ENCODE data around the gene GALNTL6. TPM values are rescaled to one million over a fixed set of nuclear protein-coding genes. Genes with fewer than 3 reads are reported as not detected.

The GALNTL6 gene
- total and polyA plus RNA-seq, 2 of the 4 experiments (the other 2 are of a cell fraction) = under 0.01 TPM; not detected in 1

- Histone ChIP-seq H3K36me3 (ENCODE audit: control insufficient read depth, insufficient read depth, low read length) (no peaks in the 10 kb centered on the region), H4K91ac (ENCODE audit: insufficient read depth, low read depth, low read length) (no peak overlapping the region), H3K23ac (ENCODE audit: low read depth, low read length) (no peak overlapping the region), H2AFZ (replicated peaks; ENCODE audit: low read length, poor library complexity) (no peak overlapping the region), H2BK15ac (ENCODE audit: low read depth, low read length) (no peak overlapping the region), H2AK9ac (replicated peaks; ENCODE audit: low read depth, low read length, poor library complexity) (no peak overlapping the region), H3K4ac (ENCODE audit: low read depth, low read length) (no peak overlapping the region), H3K18ac (ENCODE audit: low read depth, low read length) (no peak overlapping the region), H3K9me1 (ENCODE audit: insufficient read depth, low read length) (no peaks in the 10 kb centered on the region), H2BK5ac (ENCODE audit: low read depth, low read length, poor library complexity, severe bottlenecking) (no peak overlapping the region), H4K8ac (ENCODE audit: low read depth in 2 of 2, low read length in 2 of 2) (no peak overlapping the region), H3K4me3 (ENCODE audit: insufficient read depth, low read depth, low read length) (no peak overlapping the region), H4K5ac (ENCODE audit: low read depth, low read length) (no peak overlapping the region), H3K9me3 (ENCODE audit: control insufficient read depth, insufficient read depth, low read length) (no peaks in the 10 kb centered on the region), H2AK5ac (ENCODE audit: low read depth, low read length) (no peak overlapping the region), H2BK20ac (ENCODE audit: low read depth, low read length) (no peak overlapping the region), H3K9ac (ENCODE audit: low read depth, low read length) (no peak overlapping the region), H3K4me2 (ENCODE audit: low read depth, low read length) (no peak overlapping the region), H3K27me3 (ENCODE audit: control insufficient read depth, insufficient read depth, low read length) (no peaks in the 10 kb centered on the region; the same call in 1 of the 2 replicates), H3K27ac (ENCODE audit: insufficient read depth, low read length) (no peak overlapping the region), H2BK120ac (ENCODE audit: low read depth, low read length) (no peak overlapping the region), H3K4me1 (ENCODE audit: control insufficient read depth, insufficient read depth, low read length) (no peaks in the 10 kb centered on the region), H3K14ac (replicated peaks; ENCODE audit: low read depth, low read length) (no peak overlapping the region), H3K79me1 (ENCODE audit: low read depth in 1 of 2, low read length in 2 of 2) (no peaks in the 10 kb centered on the region), H4K20me1 (ENCODE audit: insufficient read depth, low read length) (no peaks in the 10 kb centered on the region), H3K56ac (ENCODE audit: extremely low read depth, insufficient read depth, low read length) (no peak overlapping the region)
- in situ Hi-C loops (cut with MboI; ENCODE audit: low sequenced_read_pairs) = no loop called here
- DNase-seq (no peak), ATAC-seq (ENCODE audit: low read depth) (no peak)
- CTCF ChIA-PET = no interaction called here
- dilution Hi-C loops (cut with HindIII; ENCODE audit: low sequenced_read_pairs, unreplicated experiment) = no loop called here
- POLR2A ChIA-PET (ENCODE audit: unreplicated experiment) = no interaction called here
- WGBS, 2 experiments (ENCODE audit: extremely low coverage in 2 of 2, insufficient read length in 1 of 2) = 80% methylated on average over 1 of the region's 5 CpGs; no CpG with 5 or more reads in 1 of the 2 experiments
- TF ChIP-seq MXI1 (IDR thresholded peaks at IDR 0.05; ENCODE audit: borderline replicate concordance, low read depth, low read length) (no peak), RCOR1 (IDR thresholded peaks at IDR 0.05; ENCODE audit: insufficient replicate concordance, low read length) (no peak), CTCF (conservative IDR thresholded peaks at IDR 0.05; ENCODE audit: low read depth, low read length) (no peak), BHLHE40 (IDR thresholded peaks at IDR 0.05; ENCODE audit: low read depth, low read length) (no peak), NFE2L2 (IDR thresholded peaks at IDR 0.05; ENCODE audit: low read depth, low read length) (no peak), POLR2A (IDR thresholded peaks at IDR 0.05; ENCODE audit: low read depth, low read length) (no peak), MAZ (IDR thresholded peaks at IDR 0.05; ENCODE audit: borderline replicate concordance, low read depth, low read length) (no peak), CHD1 (IDR thresholded peaks at IDR 0.05; ENCODE audit: low read depth, low read length) (no peak), MAFK (IDR thresholded peaks at IDR 0.05; ENCODE audit: low read depth, low read length) (no peak), SMC3 (IDR thresholded peaks at IDR 0.05; ENCODE audit: low read depth, low read length) (no peak), RFX5 (IDR thresholded peaks at IDR 0.05; ENCODE audit: low read depth, low read length) (no peak), FOS (IDR thresholded peaks at IDR 0.05; ENCODE audit: low read depth, low read length) (no peak), CEBPB (IDR thresholded peaks at IDR 0.05; ENCODE audit: low read depth, low read length) (no peak), ELK1 (IDR thresholded peaks at IDR 0.05; ENCODE audit: borderline replicate concordance, low read depth, low read length) (no peak), RAD21 (IDR thresholded peaks at IDR 0.05; ENCODE audit: low read length) (no peak)
- intact Hi-C loops (cut with micrococcal nuclease) = no loop called here
- BruUV-seq (replicated peaks) = no TSS peak
Measured at GRCh38 chr4:172919269-172919668, 1106.1 kb downstream of the GALNTL6 start.
